ENCODE data around the gene PAN2.
A peak's percentile ranks its signal among the peaks of the same experiment; 100 is the strongest.
"Not testable (repeated sequence)": the region's sequence is repeated elsewhere in the genome, so short reads cannot be mapped to it uniquely, and the experiment has no call there.

Gene PAN2

GRCh38 chr12:56337753-56338251 is 4.0 kb upstream of the PAN2 start:
- H3K4me1 ChIP-seq (ENCODE audit: control insufficient read depth, insufficient read depth, low read length) = peaks cover 4% of the 10 kb centered on the region
- H3K36me3 ChIP-seq (ENCODE audit: control insufficient read depth, insufficient read depth, low read length) = peaks cover 4% of the 10 kb centered on the region
- H3K4me3 ChIP-seq (ENCODE audit: low read length) = no peak overlapping the region
- no peak overlapping the region for H3K9ac ChIP-seq (ENCODE audit: low read length)
- no peaks in the 10 kb centered on the region for H3K27me3 ChIP-seq (ENCODE audit: control insufficient read depth, insufficient read depth, low read length)
- H3K27ac ChIP-seq (ENCODE audit: low read depth, low read length) = no peak overlapping the region

GRCh38 chr12:56336361-56337167 is 2.8 kb upstream of the PAN2 start:
- Histone ChIP-seq H3K9ac (ENCODE audit: low read length) (no peak overlapping the region), H3K27me3 (ENCODE audit: control insufficient read depth, insufficient read depth, low read length) (no peaks in the 10 kb centered on the region), H3K4me3 (ENCODE audit: low read length) (no peak overlapping the region), H3K36me3 (ENCODE audit: control insufficient read depth, insufficient read depth, low read length) (no peaks in the 10 kb centered on the region), H3K27ac (ENCODE audit: low read depth, low read length) (no peak overlapping the region), H3K4me1 (ENCODE audit: control insufficient read depth, insufficient read depth, low read length) (peaks cover 4% of the 10 kb centered on the region)

- H3K36me3 ChIP-seq (ENCODE audit: control insufficient read depth, insufficient read depth, low read length); H3K9ac ChIP-seq (ENCODE audit: low read length); H3K27ac ChIP-seq (ENCODE audit: low read depth, low read length); H3K4me3 ChIP-seq (ENCODE audit: low read length); H3K4me1 ChIP-seq (ENCODE audit: control insufficient read depth, insufficient read depth, low read length); H3K27me3 ChIP-seq (ENCODE audit: control insufficient read depth, insufficient read depth, low read length): not testable (repeated sequence)
Measured at GRCh38 chr12:56335527-56335926, 1.7 kb upstream of the PAN2 start.

- Histone ChIP-seq H3K9ac (ENCODE audit: low read length) (peak overlapping the region; percentile 35), H3K27me3 (ENCODE audit: control insufficient read depth, insufficient read depth, low read length) (no peaks in the 10 kb centered on the region), H3K4me3 (ENCODE audit: low read length) (peak overlapping the region; percentile 75), H3K27ac (ENCODE audit: low read depth, low read length) (peak overlapping the region; percentile 86), H3K36me3 (ENCODE audit: control insufficient read depth, insufficient read depth, low read length) (no peaks in the 10 kb centered on the region), H3K4me1 (ENCODE audit: control insufficient read depth, insufficient read depth, low read length) (peaks cover 4% of the 10 kb centered on the region)
Measured at GRCh38 chr12:56334490-56334793, 642 bp upstream of the PAN2 start.

GRCh38 chr12:56333197-56333678 is 562 bp downstream of the PAN2 start:
- Histone ChIP-seq H3K27me3 (ENCODE audit: control insufficient read depth, insufficient read depth, low read length) (no peaks in the 10 kb centered on the region), H3K27ac (ENCODE audit: low read depth, low read length) (peak overlapping the region; percentile 86), H3K36me3 (ENCODE audit: control insufficient read depth, insufficient read depth, low read length) (peaks cover under 1% of the 10 kb centered on the region), H3K4me1 (ENCODE audit: control insufficient read depth, insufficient read depth, low read length) (peaks cover 4% of the 10 kb centered on the region), H3K4me3 (ENCODE audit: low read length) (peak overlapping the region; percentile 75), H3K9ac (ENCODE audit: low read length) (peak overlapping the region; percentile 77)

GRCh38 chr12:56332512-56333196 is 1.1 kb downstream of the PAN2 start:
- peaks cover 4% of the 10 kb centered on the region for H3K4me1 ChIP-seq (ENCODE audit: control insufficient read depth, insufficient read depth, low read length)
- no peaks in the 10 kb centered on the region for H3K27me3 ChIP-seq (ENCODE audit: control insufficient read depth, insufficient read depth, low read length)
- peaks cover 7% of the 10 kb centered on the region for H3K36me3 ChIP-seq (ENCODE audit: control insufficient read depth, insufficient read depth, low read length)
- no peak overlapping the region for H3K9ac ChIP-seq (ENCODE audit: low read length)
- peak overlapping the region; percentile 86 for H3K27ac ChIP-seq (ENCODE audit: low read depth, low read length)
- peak overlapping the region; percentile 75 for H3K4me3 ChIP-seq (ENCODE audit: low read length)

- no peak overlapping the region for H3K4me3 ChIP-seq (ENCODE audit: low read length)
- H3K27me3 ChIP-seq (ENCODE audit: control insufficient read depth, insufficient read depth, low read length) = no peaks in the 10 kb centered on the region
- H3K4me1 ChIP-seq (ENCODE audit: control insufficient read depth, insufficient read depth, low read length) = peaks cover 4% of the 10 kb centered on the region
- no peak overlapping the region for H3K27ac ChIP-seq (ENCODE audit: low read depth, low read length)
- no peak overlapping the region for H3K9ac ChIP-seq (ENCODE audit: low read length)
- H3K36me3 ChIP-seq (ENCODE audit: control insufficient read depth, insufficient read depth, low read length) = peaks cover 19% of the 10 kb centered on the region
Measured at GRCh38 chr12:56330936-56331490, 2.8 kb downstream of the PAN2 start.

GRCh38 chr12:56326533-56326932 is 7.3 kb downstream of the PAN2 start:
- H3K4me3 ChIP-seq (ENCODE audit: low read length) = no peak overlapping the region
- H3K9ac ChIP-seq (ENCODE audit: low read length) = no peak overlapping the region
- no peak overlapping the region for H3K27ac ChIP-seq (ENCODE audit: low read depth, low read length)
- no peaks in the 10 kb centered on the region for H3K4me1 ChIP-seq (ENCODE audit: control insufficient read depth, insufficient read depth, low read length)
- H3K36me3 ChIP-seq (ENCODE audit: control insufficient read depth, insufficient read depth, low read length) = peaks cover 44% of the 10 kb centered on the region
- H3K27me3 ChIP-seq (ENCODE audit: control insufficient read depth, insufficient read depth, low read length) = no peaks in the 10 kb centered on the region

GRCh38 chr12:56326126-56326525 is 7.7 kb downstream of the PAN2 start:
- Histone ChIP-seq H3K27ac (ENCODE audit: low read depth, low read length) (no peak overlapping the region), H3K4me1 (ENCODE audit: control insufficient read depth, insufficient read depth, low read length) (no peaks in the 10 kb centered on the region), H3K9ac (ENCODE audit: low read length) (no peak overlapping the region), H3K4me3 (ENCODE audit: low read length) (no peak overlapping the region), H3K36me3 (ENCODE audit: control insufficient read depth, insufficient read depth, low read length) (peaks cover 44% of the 10 kb centered on the region), H3K27me3 (ENCODE audit: control insufficient read depth, insufficient read depth, low read length) (no peaks in the 10 kb centered on the region)

- H3K27me3 ChIP-seq (ENCODE audit: control insufficient read depth, insufficient read depth, low read length) = no peaks in the 10 kb centered on the region
- H3K9ac ChIP-seq (ENCODE audit: low read length) = no peak overlapping the region
- H3K27ac ChIP-seq (ENCODE audit: low read depth, low read length) = no peak overlapping the region
- H3K4me1 ChIP-seq (ENCODE audit: control insufficient read depth, insufficient read depth, low read length) = no peaks in the 10 kb centered on the region
- H3K4me3 ChIP-seq (ENCODE audit: low read length) = no peak overlapping the region
- H3K36me3 ChIP-seq (ENCODE audit: control insufficient read depth, insufficient read depth, low read length) = peaks cover 49% of the 10 kb centered on the region
Measured at GRCh38 chr12:56324206-56324605, 9.6 kb downstream of the PAN2 start.

GRCh38 chr12:56321610-56322009 is 12.2 kb downstream of the PAN2 start:
- H3K27ac ChIP-seq (ENCODE audit: low read depth, low read length); H3K4me1 ChIP-seq (ENCODE audit: control insufficient read depth, insufficient read depth, low read length); H3K27me3 ChIP-seq (ENCODE audit: control insufficient read depth, insufficient read depth, low read length); H3K9ac ChIP-seq (ENCODE audit: low read length); H3K4me3 ChIP-seq (ENCODE audit: low read length): not testable (repeated sequence)
- peaks cover 40% of the 10 kb centered on the region for H3K36me3 ChIP-seq (ENCODE audit: control insufficient read depth, insufficient read depth, low read length)

GRCh38 chr12:56321027-56321426 is 12.8 kb downstream of the PAN2 start:
- Histone ChIP-seq H3K4me1 (ENCODE audit: control insufficient read depth, insufficient read depth, low read length) (no peaks in the 10 kb centered on the region), H3K4me3 (ENCODE audit: low read length) (no peak overlapping the region), H3K9ac (ENCODE audit: low read length) (no peak overlapping the region), H3K36me3 (ENCODE audit: control insufficient read depth, insufficient read depth, low read length) (peaks cover 34% of the 10 kb centered on the region), H3K27ac (ENCODE audit: low read depth, low read length) (no peak overlapping the region), H3K27me3 (ENCODE audit: control insufficient read depth, insufficient read depth, low read length) (no peaks in the 10 kb centered on the region)

Data from rectal smooth muscle tissue (tissue), 1 donor.